ENCODE measurements around the gene ANKS6. TPM values are rescaled to one million over a fixed set of nuclear protein-coding genes. Genes with fewer than 3 reads are reported as not detected.

ANKS6 gene
- total and polyA plus RNA-seq, 9 of the 15 experiments (the other 6 are each of a cell fraction or from before 2014, with no cell fraction given): 9.9 to 74.5 (median 36.9) TPM

GRCh38 chr9:98708933-98709911 lies 87.1 kb downstream of the ANKS6 start, which contains the start of gene GABBR2:
Gene GABBR2, minus strand, starts transcription at chr9:98708935. Its CDS starts 198 bp downstream, at chr9:98708737.
- in situ Hi-C loops (cut with MboI): no loop called here
- H3K9ac ChIP-seq (ENCODE audit: insufficient read depth in 1 of 2, low read depth in 2 of 2, low read length in 2 of 2): peak within 1 kb of the TSS in 1 of 2 experiments; percentile 52; a peak in 1 of 4 replicates
- 11% methylated on average over 44 of the region's 111 CpGs for WGBS (ENCODE audit: insufficient coverage, low coverage, missing lambda C conversion rate)
- no peak within 1 kb of the TSS; the same call in 1 of the 2 replicates for H2AFZ ChIP-seq (ENCODE audit: low read depth, low read length)
- peak in 3 of 4 experiments; percentile 25 to 62 (median 62) for DNase-seq (ENCODE audit: extremely low read depth in 1 of 4, low spot score in 3 of 4)
- ChIA-PET POLR2A (no interaction called here), CTCF (ENCODE audit: low intra/inter-chr PET ratio) (no interaction called here)
- peaks cover 21 to 50% of the 10 kb centered on the region in 2 experiments for H3K27me3 ChIP-seq (ENCODE audit: control insufficient read depth in 2 of 2, insufficient read depth in 2 of 2, low read length in 2 of 2)
- H3K36me3 ChIP-seq (ENCODE audit: control insufficient read depth, insufficient read depth, low read length): no peaks in the 10 kb centered on the region
- no peak within 1 kb of the TSS; the same call in 1 of the 2 replicates for H3K4me2 ChIP-seq (ENCODE audit: insufficient read depth, low read length)
- H3K79me2 ChIP-seq (ENCODE audit: control insufficient read depth, insufficient read depth, low read length): no peaks in the 10 kb centered on the region
- H3K4me3 ChIP-seq: peak within 1 kb of the TSS; percentile 31
- no peak within 1 kb of the TSS for H3K27ac ChIP-seq (ENCODE audit: extremely low read depth, low read depth, low read length)
- intact Hi-C loops (cut with micrococcal nuclease): no loop called here
- no peaks in the 10 kb centered on the region for H3K9me1 ChIP-seq (ENCODE audit: control insufficient read depth, insufficient read depth, low read length)
- FAIRE-seq: no peak
- H3K4me1 ChIP-seq (replicated peaks in 1 of 2; ENCODE audit: control insufficient read depth in 2 of 2, insufficient read depth in 2 of 2, low read length in 2 of 2): peaks cover 0 to 31% of the 10 kb centered on the region in 2 experiments; a peak in 3 of 5 replicates
- ATAC-seq: peak; percentile 50
- BruUV-seq (replicated peaks): no TSS peak
- H3K9me3 ChIP-seq (replicated peaks; ENCODE audit: control insufficient read depth, insufficient read depth, low read depth, low read length): no peaks in the 10 kb centered on the region
- peaks cover 12% of the 10 kb centered on the region for H4K20me1 ChIP-seq (replicated peaks; ENCODE audit: control insufficient read depth, insufficient read depth, low read length)
- TF ChIP-seq POLR2H (tag; IDR thresholded peaks at IDR 0.05; ENCODE audit: low read depth) (no peak), HDAC6 (IDR thresholded peaks at IDR 0.05; ENCODE audit: low read depth, low read length) (0 out of 2 replicates have a peak, but pooled peaks have one; percentile 54), NCOA4 (IDR thresholded peaks at IDR 0.05; ENCODE audit: partially characterized antibody) (no peak), UBTF (IDR thresholded peaks at IDR 0.05; ENCODE audit: borderline replicate concordance in 1 of 2, low read depth in 2 of 2, low read length in 2 of 2) (peak in 1 of 2 experiments; percentile 26; a peak in 1 of 4 replicates), CTBP1 (IDR thresholded peaks at IDR 0.05; ENCODE audit: borderline replicate concordance) (0 out of 2 replicates have a peak, but pooled peaks have one; percentile 37), REST (IDR thresholded peaks at IDR 0.05; ENCODE audit: borderline replicate concordance) (0 out of 2 replicates have a peak, but pooled peaks have one; percentile 1), REST (CRISPR knock-in tag; IDR thresholded peaks at IDR 0.05; ENCODE audit: low read depth) (no peak), POLR2G (IDR thresholded peaks at IDR 0.05; ENCODE audit: low read depth, low read length) (0 out of 2 replicates have a peak, but pooled peaks have one; percentile 3)

Data from K562 (cell line).